Stimulated activated naive CD8-positive, alpha-beta T cell treated with anti-CD3 and anti-CD28 coated beads, Interleukin-15, Interleukin-2, amounts not matched to agents 100 ng/mL and 50 ng/mL, for 24 hours (primary cell): ENCODE data around the gene CEACAM5.

Source experiments
- H3K27ac Mint-ChIP-seq: one replicate; pipeline ENCODE4 v1.8.0; 2021; ENCODE audit warnings: mild to moderate bottlenecking, mixed read lengths
- H3K27me3 Mint-ChIP-seq: one replicate; pipeline ENCODE4 v1.8.0; 2021; ENCODE audit warnings: mixed read lengths
- H3K36me3 Mint-ChIP-seq: one replicate; pipeline ENCODE4 v1.8.0; 2021; ENCODE audit warnings: low read depth, mixed read lengths
- H3K4me1 Mint-ChIP-seq: one replicate; pipeline ENCODE4 v1.8.0; 2021; ENCODE audit warnings: low read depth, mixed read lengths
- H3K4me3 Mint-ChIP-seq: one replicate; pipeline ENCODE4 v1.8.0; 2021; ENCODE audit warnings: mild to moderate bottlenecking, mixed read lengths
- H3K9me3 Mint-ChIP-seq: one replicate; pipeline ENCODE4 v1.8.0; 2021; ENCODE audit warnings: mixed read lengths

The CEACAM5 gene

DNA sequence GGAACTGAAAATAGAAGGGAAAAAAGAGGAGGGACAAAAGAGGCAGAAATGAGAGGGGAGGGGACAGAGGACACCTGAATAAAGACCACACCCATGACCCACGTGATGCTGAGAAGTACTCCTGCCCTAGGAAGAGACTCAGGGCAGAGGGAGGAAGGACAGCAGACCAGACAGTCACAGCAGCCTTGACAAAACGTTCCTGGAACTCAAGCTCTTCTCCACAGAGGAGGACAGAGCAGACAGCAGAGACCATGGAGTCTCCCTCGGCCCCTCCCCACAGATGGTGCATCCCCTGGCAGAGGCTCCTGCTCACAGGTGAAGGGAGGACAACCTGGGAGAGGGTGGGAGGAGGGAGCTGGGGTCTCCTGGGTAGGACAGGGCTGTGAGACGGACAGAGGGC lies at the start of gene CEACAM5:
TSS of gene CEACAM5 (plus strand) at position 146 of the 400 bp plus-strand sequence. CDS start at position 252, 106 bp downstream.
- no peak within 1 kb of the TSS for H3K27ac Mint-ChIP-seq
- no peak within 1 kb of the TSS for H3K4me3 Mint-ChIP-seq
- peaks cover 60% of the 10 kb centered on the region for H3K27me3 Mint-ChIP-seq
- no peaks in the 10 kb centered on the region for H3K36me3 Mint-ChIP-seq
- no peaks in the 10 kb centered on the region for H3K4me1 Mint-ChIP-seq
- no peaks in the 10 kb centered on the region for H3K9me3 Mint-ChIP-seq

DNA sequence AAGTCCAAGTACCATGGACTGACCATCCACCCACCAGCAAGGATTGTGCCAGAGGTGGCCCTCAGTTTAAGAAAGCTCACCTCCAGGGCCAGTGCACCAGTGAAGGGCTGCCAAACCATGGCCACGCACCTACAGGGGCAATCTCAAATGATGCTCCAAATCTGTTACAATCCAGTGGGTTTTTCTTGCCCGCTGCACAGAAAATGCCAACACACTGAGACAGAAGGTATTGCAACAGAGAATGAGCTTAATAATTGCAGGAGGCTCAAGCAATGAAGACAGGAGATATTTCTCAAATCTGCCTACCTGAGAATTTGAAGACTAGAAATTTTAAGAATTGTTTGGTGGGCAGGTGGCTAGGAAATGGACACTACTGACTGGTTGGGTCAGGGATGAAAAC lies 42.4 kb upstream of the CEACAM5 start:
- Mint-ChIP-seq H3K4me1 (no peaks in the 10 kb centered on the region), H3K27me3 (peaks cover 50% of the 10 kb centered on the region), H3K9me3 (peaks cover 31% of the 10 kb centered on the region), H3K27ac (no peak overlapping the region), H3K4me3 (no peak overlapping the region), H3K36me3 (no peaks in the 10 kb centered on the region)

DNA sequence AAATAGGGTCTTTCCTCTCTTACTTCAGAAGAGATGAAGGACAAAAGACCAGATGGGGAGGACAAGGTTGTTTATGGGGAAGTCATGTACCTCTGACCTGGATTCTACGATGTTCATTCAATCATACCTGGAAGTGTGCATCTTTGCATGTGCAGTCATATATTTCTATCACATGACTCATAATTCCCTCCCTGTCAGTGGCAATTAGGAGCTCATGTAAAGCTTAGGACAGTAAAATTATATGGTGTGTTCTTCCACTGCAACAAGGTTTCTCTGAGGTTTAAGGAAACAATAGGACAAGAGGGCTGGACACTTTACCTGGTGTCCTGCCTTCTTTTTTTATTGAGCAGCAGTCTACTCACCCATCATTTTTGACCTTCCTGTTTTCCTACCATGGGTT lies 40.1 kb upstream of the CEACAM5 start:
- Mint-ChIP-seq H3K27ac (no peak overlapping the region), H3K27me3 (peaks cover 54% of the 10 kb centered on the region), H3K9me3 (peaks cover 21% of the 10 kb centered on the region), H3K4me3 (no peak overlapping the region), H3K36me3 (no peaks in the 10 kb centered on the region), H3K4me1 (no peaks in the 10 kb centered on the region)

DNA sequence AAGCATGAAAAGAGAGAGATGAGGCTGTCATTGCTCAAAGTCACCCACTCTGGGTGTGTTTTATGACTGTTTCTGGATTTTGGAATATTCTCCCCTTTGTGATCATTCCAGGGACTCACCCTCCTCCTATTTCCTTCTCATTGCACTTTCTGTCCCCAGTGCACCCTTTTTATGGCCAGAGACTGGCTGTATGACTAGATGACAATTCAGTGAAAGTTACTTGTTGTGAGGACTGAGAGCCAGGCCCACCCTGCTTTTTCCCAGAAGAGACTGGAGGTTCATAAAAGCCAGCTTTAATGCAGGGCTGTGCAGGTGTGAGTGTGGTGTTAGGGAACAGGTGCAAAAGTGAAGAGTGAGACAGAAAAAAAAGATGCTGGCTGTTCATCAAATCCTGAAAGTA lies 37.7 kb upstream of the CEACAM5 start:
- H3K9me3 Mint-ChIP-seq, result peaks cover 8% of the 10 kb centered on the region
- no peaks in the 10 kb centered on the region for H3K36me3 Mint-ChIP-seq
- no peak overlapping the region for H3K4me3 Mint-ChIP-seq
- peaks cover 69% of the 10 kb centered on the region for H3K27me3 Mint-ChIP-seq
- H3K27ac Mint-ChIP-seq, result no peak overlapping the region
- no peaks in the 10 kb centered on the region for H3K4me1 Mint-ChIP-seq

DNA sequence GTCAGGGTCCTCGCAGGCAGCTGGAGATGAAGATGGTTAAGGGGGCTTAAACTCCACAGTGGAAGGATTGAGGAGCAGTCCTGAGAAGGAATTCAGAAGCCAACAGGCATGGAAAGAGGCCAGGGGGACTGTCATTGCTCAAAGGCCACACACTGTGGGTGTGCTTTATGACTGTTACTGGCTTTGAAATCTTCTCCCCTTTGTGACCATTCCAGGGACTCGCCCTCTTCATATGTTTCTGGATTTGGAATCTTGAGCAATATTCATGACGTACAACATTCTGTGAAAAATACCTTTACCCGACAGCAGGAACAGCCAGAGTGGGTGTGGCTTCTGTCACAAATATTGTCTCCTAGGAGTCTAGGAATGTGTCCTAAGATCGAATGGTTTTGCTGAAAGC lies 36.9 kb upstream of the CEACAM5 start:
- Mint-ChIP-seq H3K27me3 (peaks cover 70% of the 10 kb centered on the region), H3K36me3 (no peaks in the 10 kb centered on the region), H3K27ac (no peak overlapping the region), H3K4me1 (no peaks in the 10 kb centered on the region), H3K4me3 (no peak overlapping the region), H3K9me3 (peaks cover 8% of the 10 kb centered on the region)

DNA sequence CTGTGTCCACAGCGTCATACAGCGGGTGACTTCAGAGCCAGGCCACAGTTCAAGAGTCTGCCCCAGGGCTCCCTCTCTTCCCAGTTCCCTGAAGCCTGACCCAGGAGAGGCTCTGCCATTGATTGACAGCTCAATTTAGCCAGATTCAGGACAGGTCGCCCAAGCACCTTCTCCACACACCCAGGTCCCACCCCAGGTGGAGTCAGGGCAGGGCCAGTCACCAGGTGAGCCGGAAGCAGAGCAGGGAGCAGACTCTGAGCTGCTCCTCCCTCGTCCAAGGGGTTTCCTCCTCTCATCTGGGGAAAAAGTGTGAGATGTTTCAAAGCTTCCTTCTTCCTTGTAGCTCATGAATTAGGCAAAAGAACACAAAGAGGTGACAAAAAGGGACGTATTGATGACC lies 26.0 kb upstream of the CEACAM5 start:
- H3K9me3 Mint-ChIP-seq, result no peaks in the 10 kb centered on the region

DNA sequence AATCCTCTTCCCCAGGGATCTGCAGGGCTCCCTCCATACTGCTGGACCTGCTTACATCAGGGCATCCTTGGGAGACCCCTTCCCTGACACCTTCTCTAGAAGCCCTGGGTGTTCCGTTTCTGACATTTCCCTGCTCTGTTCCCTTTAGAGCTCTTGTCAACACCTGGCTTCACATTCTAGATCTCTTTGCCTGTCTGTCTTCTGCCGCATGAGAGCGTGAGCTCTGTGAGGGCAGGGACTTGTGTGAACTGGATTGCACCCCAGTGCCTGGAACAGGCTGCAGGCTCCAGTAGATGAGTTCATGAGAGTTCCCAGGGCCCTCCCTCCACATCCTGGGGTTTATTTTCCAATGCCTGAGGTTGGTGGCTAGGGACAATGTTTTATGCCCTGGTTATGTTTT lies 21.0 kb upstream of the CEACAM5 start:
- Mint-ChIP-seq H3K36me3 (no peaks in the 10 kb centered on the region), H3K9me3 (peaks cover under 1% of the 10 kb centered on the region), H3K27me3 (peaks cover 41% of the 10 kb centered on the region), H3K4me1 (no peaks in the 10 kb centered on the region), H3K27ac (no peak overlapping the region), H3K4me3 (no peak overlapping the region)

More for the DNA sequence above, 26.0 kb upstream of the CEACAM5 start:
- no peaks in the 10 kb centered on the region for H3K4me1 Mint-ChIP-seq
- H3K36me3 Mint-ChIP-seq, result no peaks in the 10 kb centered on the region
- H3K4me3 Mint-ChIP-seq, result no peak overlapping the region
- H3K27me3 Mint-ChIP-seq, result peaks cover 52% of the 10 kb centered on the region
- no peak overlapping the region for H3K27ac Mint-ChIP-seq

DNA sequence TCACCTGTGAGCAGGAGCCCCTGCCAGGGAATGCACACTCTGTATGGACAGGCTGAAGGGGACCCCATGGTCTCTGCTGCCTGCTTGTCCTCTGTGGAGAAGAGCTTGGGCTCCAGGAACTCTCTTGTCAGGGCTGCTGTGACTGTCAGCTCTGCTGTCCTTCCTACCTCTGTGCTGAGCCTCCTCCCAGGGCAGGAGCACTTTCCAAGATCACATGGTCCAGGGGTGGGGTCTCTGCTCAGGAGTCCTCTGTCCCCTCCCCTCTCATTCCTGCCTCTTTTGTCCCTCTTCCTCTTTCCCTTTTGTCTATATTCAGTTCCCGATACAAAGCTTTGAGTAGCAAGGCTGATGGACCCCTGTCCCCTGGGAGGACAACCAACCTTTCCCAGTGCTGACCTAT lies 20.3 kb upstream of the CEACAM5 start, which contains the start of gene CEACAM7:
TSS of gene CEACAM7 (minus strand) at position 173 of the 400 bp plus-strand sequence. CDS start at position 68, 105 bp downstream.
- Mint-ChIP-seq H3K27ac (no peak within 1 kb of the TSS), H3K9me3 (peaks cover 7% of the 10 kb centered on the region), H3K4me1 (no peaks in the 10 kb centered on the region), H3K27me3 (peaks cover 40% of the 10 kb centered on the region), H3K36me3 (no peaks in the 10 kb centered on the region), H3K4me3 (no peak within 1 kb of the TSS)

DNA sequence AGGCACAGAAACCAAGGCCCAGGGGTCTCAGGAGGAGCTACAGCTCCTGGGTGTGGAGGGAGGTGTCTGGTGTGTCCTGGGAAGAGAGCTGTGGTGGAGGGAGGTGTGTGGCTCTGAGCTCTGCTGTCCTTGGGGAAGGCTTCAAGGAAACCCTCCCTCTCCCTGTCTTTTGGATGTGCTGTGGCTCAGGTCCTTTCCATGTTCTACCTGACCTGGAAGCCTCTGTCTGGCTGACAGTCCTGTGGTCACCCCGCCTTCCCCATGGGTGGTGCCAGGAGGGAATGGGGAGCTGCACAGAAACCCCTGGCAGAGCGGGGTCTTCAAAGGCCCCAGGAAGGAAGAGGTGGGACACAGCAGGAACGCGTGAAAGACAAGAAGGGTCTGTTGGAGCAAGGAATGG lies 19.7 kb upstream of the CEACAM5 start:
- H3K27me3 Mint-ChIP-seq, result peaks cover 43% of the 10 kb centered on the region
- no peak overlapping the region for H3K27ac Mint-ChIP-seq
- H3K4me3 Mint-ChIP-seq, result no peak overlapping the region
- no peaks in the 10 kb centered on the region for H3K36me3 Mint-ChIP-seq
- peaks cover 7% of the 10 kb centered on the region for H3K9me3 Mint-ChIP-seq
- H3K4me1 Mint-ChIP-seq, result no peaks in the 10 kb centered on the region

DNA sequence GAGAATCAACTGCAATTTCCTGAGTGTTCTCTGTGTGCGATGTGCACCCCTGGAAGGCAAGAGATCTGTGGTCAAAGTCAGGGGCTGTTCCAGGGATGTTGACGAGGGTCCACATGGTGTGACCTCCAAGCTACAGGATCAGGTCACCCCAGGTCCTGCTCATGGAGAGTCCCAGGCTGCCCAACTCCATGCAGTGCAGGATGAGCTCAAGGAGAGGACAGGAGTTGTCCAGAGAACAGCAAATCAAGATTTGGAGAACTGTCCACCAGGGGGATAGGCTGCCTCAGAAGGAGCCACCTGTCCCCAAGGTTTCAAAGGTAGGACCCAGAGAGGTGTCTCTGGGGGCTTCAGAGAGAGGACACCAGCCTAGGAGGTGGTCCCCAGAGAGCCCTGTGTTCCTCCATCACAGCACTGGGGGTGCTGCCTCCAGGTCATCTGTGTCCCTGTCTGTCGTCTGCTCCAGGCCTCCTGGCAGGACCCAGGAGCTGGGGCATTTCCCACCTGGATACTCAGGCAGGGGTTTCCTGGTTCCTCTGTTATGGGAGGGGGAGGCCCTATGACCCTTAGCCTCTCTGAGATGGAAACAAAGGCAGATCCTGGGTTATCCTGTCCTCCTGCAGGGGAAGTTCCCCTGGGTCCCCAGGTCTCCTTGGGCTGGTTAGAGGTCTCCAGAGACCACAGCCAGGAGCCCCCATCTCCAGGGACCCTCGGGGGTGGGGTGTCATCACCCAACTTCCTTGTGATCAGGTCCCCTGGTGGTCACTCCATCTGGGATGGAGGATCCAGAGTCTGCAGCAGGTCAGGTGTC lies 18.2 kb upstream of the CEACAM5 start:
- Mint-ChIP-seq H3K27me3 (peaks cover 36% of the 10 kb centered on the region), H3K36me3 (no peaks in the 10 kb centered on the region), H3K9me3 (peaks cover 7% of the 10 kb centered on the region), H3K27ac (no peak overlapping the region), H3K4me3 (no peak overlapping the region), H3K4me1 (no peaks in the 10 kb centered on the region)

DNA sequence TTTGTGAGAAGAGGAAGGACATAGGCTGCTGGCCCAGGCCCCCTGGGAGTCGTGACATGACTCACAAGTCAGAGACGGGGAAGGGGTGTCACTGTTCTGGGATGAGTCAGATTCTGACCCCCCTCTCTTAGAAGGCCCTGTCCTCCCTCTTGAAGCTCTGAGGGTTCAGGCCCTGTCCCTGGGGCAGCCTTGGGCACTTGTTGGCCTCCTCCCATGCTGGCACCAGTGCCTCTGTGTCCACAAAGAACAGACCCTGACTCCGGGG lies 17.7 kb upstream of the CEACAM5 start:
- no peak overlapping the region for H3K27ac Mint-ChIP-seq
- no peaks in the 10 kb centered on the region for H3K4me1 Mint-ChIP-seq
- peaks cover 7% of the 10 kb centered on the region for H3K9me3 Mint-ChIP-seq
- H3K4me3 Mint-ChIP-seq, result no peak overlapping the region
- H3K27me3 Mint-ChIP-seq, result peaks cover 36% of the 10 kb centered on the region
- H3K36me3 Mint-ChIP-seq, result no peaks in the 10 kb centered on the region

DNA sequence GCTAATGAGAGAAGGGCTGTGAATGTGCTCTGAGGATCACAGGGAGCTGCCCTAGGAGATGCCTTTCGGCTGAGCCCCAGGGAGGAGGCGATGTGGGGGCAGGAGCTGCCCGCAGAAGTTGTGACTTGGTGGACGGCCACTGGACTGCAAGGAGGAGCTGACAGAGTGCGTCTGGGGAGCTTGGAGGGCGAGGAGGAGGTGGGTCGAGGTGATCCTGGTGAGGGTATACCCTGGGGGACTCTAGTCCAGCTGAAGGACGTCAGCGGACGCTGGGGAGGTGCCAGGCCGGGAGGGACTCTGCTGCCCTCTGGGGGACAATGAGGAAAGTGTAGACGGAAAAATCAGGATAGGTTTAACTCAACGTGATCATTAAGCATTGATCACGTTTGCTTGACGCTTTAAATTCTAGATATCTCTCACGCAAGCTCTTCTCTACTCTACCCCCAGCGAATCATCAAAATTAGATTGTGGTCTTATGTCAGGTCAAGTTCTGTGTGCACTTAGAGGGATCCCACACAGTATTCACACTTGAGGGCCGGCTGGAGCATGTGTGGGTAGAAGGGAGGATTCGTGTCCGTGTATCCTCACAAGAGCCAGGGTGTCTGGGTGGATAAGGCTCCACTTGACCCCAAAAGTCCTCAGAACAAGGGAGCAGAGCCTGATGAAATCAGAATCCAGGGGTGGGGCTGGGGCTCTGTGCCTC lies 17.0 kb upstream of the CEACAM5 start:
- Mint-ChIP-seq H3K9me3 (peaks cover 7% of the 10 kb centered on the region), H3K27me3 (peaks cover 40% of the 10 kb centered on the region)

DNA sequence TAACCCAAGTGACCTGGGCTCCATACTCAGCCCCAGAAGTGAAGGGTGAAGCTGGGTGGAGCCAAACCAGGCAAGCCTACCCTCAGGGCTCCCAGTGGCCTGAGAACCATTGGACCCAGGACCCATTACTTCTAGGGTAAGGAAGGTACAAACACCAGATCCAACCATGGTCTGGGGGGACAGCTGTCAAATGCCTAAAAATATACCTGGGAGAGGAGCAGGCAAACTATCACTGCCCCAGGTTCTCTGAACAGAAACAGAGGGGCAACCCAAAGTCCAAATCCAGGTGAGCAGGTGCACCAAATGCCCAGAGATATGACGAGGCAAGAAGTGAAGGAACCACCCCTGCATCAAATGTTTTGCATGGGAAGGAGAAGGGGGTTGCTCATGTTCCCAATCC lies 14.2 kb upstream of the CEACAM5 start:
- no peak overlapping the region for H3K27ac Mint-ChIP-seq
- no peaks in the 10 kb centered on the region for H3K36me3 Mint-ChIP-seq
- H3K4me1 Mint-ChIP-seq, result no peaks in the 10 kb centered on the region
- H3K4me3 Mint-ChIP-seq, result no peak overlapping the region
- peaks cover 7% of the 10 kb centered on the region for H3K9me3 Mint-ChIP-seq
- peaks cover 43% of the 10 kb centered on the region for H3K27me3 Mint-ChIP-seq

More for the DNA sequence above, 17.0 kb upstream of the CEACAM5 start:
- Mint-ChIP-seq H3K36me3 (no peaks in the 10 kb centered on the region), H3K27ac (no peak overlapping the region), H3K4me3 (no peak overlapping the region), H3K4me1 (no peaks in the 10 kb centered on the region)

DNA sequence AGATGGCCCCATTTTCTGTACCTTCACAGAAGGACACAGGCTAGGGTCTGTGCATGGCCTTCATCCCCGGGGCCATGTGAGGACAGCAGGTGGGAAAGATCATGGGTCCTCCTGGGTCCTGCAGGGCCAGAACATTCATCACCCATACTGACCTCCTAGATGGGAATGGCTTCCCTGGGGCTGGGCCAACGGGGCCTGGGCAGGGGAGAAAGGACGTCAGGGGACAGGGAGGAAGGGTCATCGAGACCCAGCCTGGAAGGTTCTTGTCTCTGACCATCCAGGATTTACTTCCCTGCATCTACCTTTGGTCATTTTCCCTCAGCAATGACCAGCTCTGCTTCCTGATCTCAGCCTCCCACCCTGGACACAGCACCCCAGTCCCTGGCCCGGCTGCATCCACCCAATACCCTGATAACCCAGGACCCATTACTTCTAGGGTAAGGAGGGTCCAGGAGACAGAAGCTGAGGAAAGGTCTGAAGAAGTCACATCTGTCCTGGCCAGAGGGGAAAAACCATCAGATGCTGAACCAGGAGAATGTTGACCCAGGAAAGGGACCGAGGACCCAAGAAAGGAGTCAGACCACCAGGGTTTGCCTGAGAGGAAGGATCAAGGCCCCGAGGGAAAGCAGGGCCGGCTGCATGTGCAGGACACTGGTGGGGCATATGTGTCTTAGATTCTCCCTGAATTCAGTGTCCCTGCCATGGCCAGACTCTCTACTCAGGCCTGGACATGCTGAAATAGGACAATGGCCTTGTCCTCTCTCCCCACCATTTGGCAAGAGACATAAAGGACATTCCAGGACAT lies 13.4 kb upstream of the CEACAM5 start:
- Mint-ChIP-seq H3K27ac (no peak overlapping the region), H3K36me3 (no peaks in the 10 kb centered on the region), H3K9me3 (peaks cover 7% of the 10 kb centered on the region), H3K4me3 (no peak overlapping the region), H3K4me1 (no peaks in the 10 kb centered on the region), H3K27me3 (peaks cover 39% of the 10 kb centered on the region)

DNA sequence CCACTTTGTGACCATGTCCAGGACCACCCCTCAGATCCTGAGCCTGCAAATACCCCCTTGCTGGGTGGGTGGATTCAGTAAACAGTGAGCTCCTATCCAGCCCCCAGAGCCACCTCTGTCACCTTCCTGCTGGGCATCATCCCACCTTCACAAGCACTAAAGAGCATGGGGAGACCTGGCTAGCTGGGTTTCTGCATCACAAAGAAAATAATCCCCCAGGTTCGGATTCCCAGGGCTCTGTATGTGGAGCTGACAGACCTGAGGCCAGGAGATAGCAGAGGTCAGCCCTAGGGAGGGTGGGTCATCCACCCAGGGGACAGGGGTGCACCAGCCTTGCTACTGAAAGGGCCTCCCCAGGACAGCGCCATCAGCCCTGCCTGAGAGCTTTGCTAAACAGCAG lies 12.7 kb upstream of the CEACAM5 start:
- H3K27me3 Mint-ChIP-seq, result peaks cover 39% of the 10 kb centered on the region
- no peaks in the 10 kb centered on the region for H3K4me1 Mint-ChIP-seq
- no peak overlapping the region for H3K4me3 Mint-ChIP-seq
- H3K9me3 Mint-ChIP-seq, result peaks cover 7% of the 10 kb centered on the region
- H3K27ac Mint-ChIP-seq, result no peak overlapping the region
- no peaks in the 10 kb centered on the region for H3K36me3 Mint-ChIP-seq
